ENCODE data around the gene TFIP11.

DNA sequence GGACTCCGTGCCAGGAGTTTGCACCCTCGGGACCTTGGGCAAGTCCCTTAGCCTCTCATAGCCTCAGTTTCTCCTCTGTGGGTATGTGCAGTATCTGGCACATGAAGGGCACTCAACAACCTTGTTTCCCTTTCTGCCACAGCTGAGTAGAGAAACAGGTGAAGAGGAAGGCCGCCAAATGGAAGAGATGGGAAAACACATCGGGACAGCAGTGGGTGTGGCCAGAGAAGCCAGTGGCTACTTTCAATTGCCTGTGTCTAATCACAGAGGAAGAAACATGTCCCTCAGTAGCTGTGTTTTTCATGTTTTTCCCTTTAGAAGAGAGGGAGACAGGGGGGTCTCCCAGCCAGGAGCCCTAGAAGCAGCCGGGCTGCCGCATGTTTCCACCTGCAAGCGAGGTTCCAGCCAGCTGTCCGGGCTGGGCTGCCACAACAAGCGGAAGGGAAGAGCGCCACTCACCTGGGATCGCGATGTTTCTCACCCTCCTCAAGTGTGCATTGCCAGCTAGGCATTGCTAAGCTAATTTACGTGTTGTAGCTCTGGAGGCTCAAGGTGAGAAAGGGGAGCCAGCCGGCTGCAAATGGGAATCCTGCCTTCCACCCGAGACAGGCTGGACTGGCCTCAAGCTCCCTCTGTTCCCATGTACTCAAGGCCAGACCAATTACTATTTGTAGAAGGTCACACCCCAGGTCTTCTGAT lies 66.5 kb downstream of the TFIP11 start:
- TF ChIP-seq, protein P1, sequence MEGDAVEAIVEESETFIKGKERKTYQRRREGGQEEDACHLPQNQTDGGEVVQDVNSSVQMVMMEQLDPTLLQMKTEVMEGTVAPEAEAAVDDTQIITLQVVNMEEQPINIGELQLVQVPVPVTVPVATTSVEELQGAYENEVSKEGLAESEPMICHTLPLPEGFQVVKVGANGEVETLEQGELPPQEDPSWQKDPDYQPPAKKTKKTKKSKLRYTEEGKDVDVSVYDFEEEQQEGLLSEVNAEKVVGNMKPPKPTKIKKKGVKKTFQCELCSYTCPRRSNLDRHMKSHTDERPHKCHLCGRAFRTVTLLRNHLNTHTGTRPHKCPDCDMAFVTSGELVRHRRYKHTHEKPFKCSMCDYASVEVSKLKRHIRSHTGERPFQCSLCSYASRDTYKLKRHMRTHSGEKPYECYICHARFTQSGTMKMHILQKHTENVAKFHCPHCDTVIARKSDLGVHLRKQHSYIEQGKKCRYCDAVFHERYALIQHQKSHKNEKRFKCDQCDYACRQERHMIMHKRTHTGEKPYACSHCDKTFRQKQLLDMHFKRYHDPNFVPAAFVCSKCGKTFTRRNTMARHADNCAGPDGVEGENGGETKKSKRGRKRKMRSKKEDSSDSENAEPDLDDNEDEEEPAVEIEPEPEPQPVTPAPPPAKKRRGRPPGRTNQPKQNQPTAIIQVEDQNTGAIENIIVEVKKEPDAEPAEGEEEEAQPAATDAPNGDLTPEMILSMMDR (IDR thresholded peaks at IDR 0.05): no peak
- no peak for TF ChIP-seq POLR2A (IDR thresholded peaks at IDR 0.05)
